ENCODE measurements around the gene ZEB1. TPM values are rescaled to one million over a fixed set of nuclear protein-coding genes. Genes with fewer than 3 reads are reported as not detected.

The ZEB1 gene
- total RNA-seq, 1 experiment from 2014 or later = 0.39 TPM

DNA sequence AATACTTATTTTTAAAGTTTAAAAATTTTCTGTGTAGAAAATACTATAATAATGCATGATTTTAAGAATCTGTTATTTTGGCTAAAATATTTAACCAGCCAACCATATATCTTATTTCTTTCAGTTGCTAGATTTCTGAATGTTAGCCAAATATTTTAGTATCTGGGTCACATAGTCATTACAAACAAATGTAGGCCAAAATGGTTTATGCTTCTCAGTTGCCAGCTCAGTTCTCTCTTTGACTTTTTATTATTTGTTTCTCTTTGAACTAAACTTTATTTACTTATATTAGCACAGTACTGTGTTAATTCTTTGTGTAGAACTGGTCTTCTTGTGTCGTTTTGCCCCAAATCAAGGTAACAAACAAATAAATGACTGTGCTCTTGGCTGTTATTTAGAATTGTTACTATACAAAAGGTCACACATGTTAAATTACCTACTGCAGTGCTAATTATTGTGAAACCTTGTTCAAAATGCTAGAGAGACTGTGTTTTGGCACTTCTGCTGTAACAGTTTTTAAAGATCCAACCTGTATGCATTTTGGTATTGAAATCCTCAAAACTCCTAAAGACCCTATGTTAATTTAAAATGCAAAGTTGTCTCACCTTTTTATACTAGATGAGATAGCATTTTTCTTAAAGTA is 39.8 kb downstream of the ZEB1 start:
- Histone ChIP-seq H4K5ac (ENCODE audit: insufficient read length, low read depth, low read length) (no peak overlapping the region), H3K27me3 (ENCODE audit: insufficient read depth, low read length) (no peaks in the 10 kb centered on the region), H3T11ph (ENCODE audit: low read length) (no peak overlapping the region), H2BK12ac (ENCODE audit: insufficient read length, low read depth, low read length) (no peak overlapping the region), H2BK120ac (ENCODE audit: low read depth, low read length, poor library complexity, severe bottlenecking) (no peak overlapping the region), H3K9me3 (ENCODE audit: control insufficient read depth, low read depth, low read length) (no peaks in the 10 kb centered on the region), H3K4me2 (ENCODE audit: insufficient read depth, insufficient read length, low read length) (no peak overlapping the region), H3K4me1 (ENCODE audit: insufficient read depth, low read length) (no peaks in the 10 kb centered on the region), H3K23me2 (ENCODE audit: insufficient read length, low read depth, low read length, poor library complexity, severe bottlenecking) (no peaks in the 10 kb centered on the region), H4K20me1 (ENCODE audit: control insufficient read depth, insufficient read depth, insufficient read length) (no peaks in the 10 kb centered on the region), H3K23ac (ENCODE audit: insufficient read length, low read depth, low read length) (no peak overlapping the region), H3K79me1 (ENCODE audit: insufficient read depth, low read depth, low read length, poor library complexity, severe bottlenecking) (no peaks in the 10 kb centered on the region), H2AK5ac (ENCODE audit: insufficient read length, low read length) (no peak overlapping the region), H3K56ac (ENCODE audit: insufficient read length, low read depth, low read length) (no peak overlapping the region), H2BK20ac (ENCODE audit: low read depth, low read length, poor library complexity, severe bottlenecking) (no peak overlapping the region), H3K27ac (ENCODE audit: insufficient read length, low read depth, low read length) (no peak overlapping the region), H4K91ac (ENCODE audit: insufficient read length, low read depth, low read length) (no peak overlapping the region), H4K8ac (replicated peaks; ENCODE audit: insufficient read length, low read depth, low read length) (no peak overlapping the region), H2BK5ac (ENCODE audit: insufficient read length, low read length) (no peak overlapping the region), H3K4ac (ENCODE audit: low read depth, low read length) (no peak overlapping the region), H3K9ac (ENCODE audit: extremely low read depth, insufficient read length, low read length) (no peak overlapping the region), H3K14ac (ENCODE audit: insufficient read depth, low read length) (no peak overlapping the region), H2BK15ac (ENCODE audit: low read depth, low read length) (no peak overlapping the region), H3K79me2 (ENCODE audit: insufficient read depth, low read length) (no peaks in the 10 kb centered on the region), H2AFZ (ENCODE audit: low read length) (no peak overlapping the region), H3K18ac (ENCODE audit: insufficient read length, low read depth, low read length) (no peak overlapping the region)
- TF ChIP-seq, protein P1, sequence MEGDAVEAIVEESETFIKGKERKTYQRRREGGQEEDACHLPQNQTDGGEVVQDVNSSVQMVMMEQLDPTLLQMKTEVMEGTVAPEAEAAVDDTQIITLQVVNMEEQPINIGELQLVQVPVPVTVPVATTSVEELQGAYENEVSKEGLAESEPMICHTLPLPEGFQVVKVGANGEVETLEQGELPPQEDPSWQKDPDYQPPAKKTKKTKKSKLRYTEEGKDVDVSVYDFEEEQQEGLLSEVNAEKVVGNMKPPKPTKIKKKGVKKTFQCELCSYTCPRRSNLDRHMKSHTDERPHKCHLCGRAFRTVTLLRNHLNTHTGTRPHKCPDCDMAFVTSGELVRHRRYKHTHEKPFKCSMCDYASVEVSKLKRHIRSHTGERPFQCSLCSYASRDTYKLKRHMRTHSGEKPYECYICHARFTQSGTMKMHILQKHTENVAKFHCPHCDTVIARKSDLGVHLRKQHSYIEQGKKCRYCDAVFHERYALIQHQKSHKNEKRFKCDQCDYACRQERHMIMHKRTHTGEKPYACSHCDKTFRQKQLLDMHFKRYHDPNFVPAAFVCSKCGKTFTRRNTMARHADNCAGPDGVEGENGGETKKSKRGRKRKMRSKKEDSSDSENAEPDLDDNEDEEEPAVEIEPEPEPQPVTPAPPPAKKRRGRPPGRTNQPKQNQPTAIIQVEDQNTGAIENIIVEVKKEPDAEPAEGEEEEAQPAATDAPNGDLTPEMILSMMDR (conservative IDR thresholded peaks at IDR 0.05) = no peak
- no peak overlapping the region for H3K4me3 Mint-ChIP-seq
- H3K4me1 Mint-ChIP-seq = no peaks in the 10 kb centered on the region
- H3K36me3 Mint-ChIP-seq (ENCODE audit: insufficient read depth in 1 of 3, low read depth in 3 of 3) = peaks cover 6 to 15% (median 10%) of the 10 kb centered on the region in 3 experiments; a peak in 6 of 7 replicates
- peaks cover 17 to 22% of the 10 kb centered on the region in 2 experiments for H3K9me3 Mint-ChIP-seq
- H3K27ac Mint-ChIP-seq = no peak overlapping the region
- WGBS (ENCODE audit: extremely low coverage, insufficient read length, low lambda C conversion rate) = no CpG with 5 or more reads among the region's 1 CpG
- no peak for DNase-seq
- peaks cover 4% of the 10 kb centered on the region; the same call in 1 of the 2 replicates for H3K27me3 Mint-ChIP-seq (ENCODE audit: low read depth)
